ENCODE results near the gene HMCES.

HMCES gene

DNA sequence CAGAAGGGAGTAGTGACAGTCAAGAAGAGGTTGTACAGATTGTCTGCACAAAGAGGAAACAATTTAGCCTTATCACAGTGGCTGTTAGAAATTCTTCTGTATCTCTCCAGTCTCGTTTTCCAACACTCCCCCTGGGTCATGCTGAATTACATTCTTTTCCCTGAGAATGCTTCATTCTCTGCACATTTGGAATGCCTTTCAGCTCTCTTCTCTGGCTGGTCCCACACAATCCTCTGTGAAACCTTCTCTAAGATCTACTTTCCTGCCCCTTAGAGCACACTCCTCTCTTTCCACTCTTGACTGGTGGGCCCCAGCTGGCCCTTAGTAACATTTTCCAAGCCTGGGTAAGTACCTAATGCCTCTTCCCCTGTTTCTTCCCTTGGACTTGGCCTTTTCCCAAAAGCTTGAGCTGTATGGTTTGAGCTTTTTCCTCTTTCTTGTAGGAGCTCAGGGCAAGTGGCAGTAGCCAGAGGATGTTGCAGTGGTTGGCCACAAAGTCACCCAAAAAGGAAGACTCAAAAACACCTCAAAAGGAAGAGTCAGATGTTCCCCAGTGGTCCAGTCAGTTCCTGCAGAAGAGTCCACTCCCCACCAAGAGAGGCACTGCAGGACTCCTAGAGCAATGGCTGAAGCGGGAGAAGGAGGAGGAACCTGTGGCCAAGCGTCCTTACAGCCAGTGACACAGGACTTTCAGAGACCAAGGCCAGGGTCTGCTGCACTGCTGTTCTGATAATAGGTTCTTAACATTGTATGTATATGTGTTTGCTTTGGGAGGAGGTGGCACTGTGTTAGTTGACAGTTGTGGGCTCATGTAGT, 25.7 kb downstream of the HMCES start:
- Histone ChIP-seq H2AFZ (ENCODE audit: low read depth, low read length) (no peak overlapping the region), H3K4me1 (ENCODE audit: insufficient read depth, low read length) (no peaks in the 10 kb centered on the region), H3K27ac (ENCODE audit: low read length) (no peak overlapping the region), H3K9me3 (ENCODE audit: insufficient read depth, low read length, severe bottlenecking) (no peaks in the 10 kb centered on the region), H3K4me2 (ENCODE audit: insufficient read depth, low read length) (no peak overlapping the region), H3K36me3 (ENCODE audit: insufficient read depth, low read length) (peaks cover 62% of the 10 kb centered on the region), H3K9ac (ENCODE audit: low read depth, low read length) (no peak overlapping the region), H4K20me1 (ENCODE audit: insufficient read depth, low read length) (no peaks in the 10 kb centered on the region), H3K27me3 (ENCODE audit: insufficient read depth, low read length, poor library complexity) (no peaks in the 10 kb centered on the region), H3K4me3 (ENCODE audit: low read depth in 1 of 2, low read length in 2 of 2) (no peak overlapping the region), H3K79me2 (ENCODE audit: insufficient read depth, low read length) (no peaks in the 10 kb centered on the region)
- DNase-seq: no peak
- ATAC-seq (ENCODE audit: insufficient read depth, low read depth): no peak
- TF ChIP-seq EZH2 (IDR thresholded peaks at IDR 0.05; ENCODE audit: borderline replicate concordance, low read depth, low read length, severe bottlenecking): no peak
- TF ChIP-seq, protein P1, sequence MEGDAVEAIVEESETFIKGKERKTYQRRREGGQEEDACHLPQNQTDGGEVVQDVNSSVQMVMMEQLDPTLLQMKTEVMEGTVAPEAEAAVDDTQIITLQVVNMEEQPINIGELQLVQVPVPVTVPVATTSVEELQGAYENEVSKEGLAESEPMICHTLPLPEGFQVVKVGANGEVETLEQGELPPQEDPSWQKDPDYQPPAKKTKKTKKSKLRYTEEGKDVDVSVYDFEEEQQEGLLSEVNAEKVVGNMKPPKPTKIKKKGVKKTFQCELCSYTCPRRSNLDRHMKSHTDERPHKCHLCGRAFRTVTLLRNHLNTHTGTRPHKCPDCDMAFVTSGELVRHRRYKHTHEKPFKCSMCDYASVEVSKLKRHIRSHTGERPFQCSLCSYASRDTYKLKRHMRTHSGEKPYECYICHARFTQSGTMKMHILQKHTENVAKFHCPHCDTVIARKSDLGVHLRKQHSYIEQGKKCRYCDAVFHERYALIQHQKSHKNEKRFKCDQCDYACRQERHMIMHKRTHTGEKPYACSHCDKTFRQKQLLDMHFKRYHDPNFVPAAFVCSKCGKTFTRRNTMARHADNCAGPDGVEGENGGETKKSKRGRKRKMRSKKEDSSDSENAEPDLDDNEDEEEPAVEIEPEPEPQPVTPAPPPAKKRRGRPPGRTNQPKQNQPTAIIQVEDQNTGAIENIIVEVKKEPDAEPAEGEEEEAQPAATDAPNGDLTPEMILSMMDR (IDR thresholded peaks at IDR 0.05; ENCODE audit: borderline replicate concordance, extremely low read depth, low read length, poor library complexity, severe bottlenecking): no peak

DNA sequence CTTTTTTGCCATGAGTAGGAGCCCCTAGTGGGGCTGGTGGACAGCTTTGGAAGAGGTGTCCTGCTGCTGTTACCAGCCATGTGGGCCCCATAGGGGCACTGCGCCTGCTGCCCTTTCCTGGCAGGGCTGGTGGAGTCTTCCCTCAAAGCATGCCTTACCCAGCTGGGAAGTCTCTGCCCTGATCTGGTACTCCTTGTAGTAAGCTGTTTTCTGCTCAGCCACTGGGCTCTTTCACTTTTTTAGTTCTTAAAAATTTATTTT, 26.2 kb downstream of the HMCES start:
- H3K79me2 ChIP-seq (ENCODE audit: insufficient read depth, low read length): no peaks in the 10 kb centered on the region
- DNase-seq: no peak
- no peak overlapping the region for H3K4me3 ChIP-seq (ENCODE audit: low read depth in 1 of 2, low read length in 2 of 2)
- H3K4me2 ChIP-seq (ENCODE audit: insufficient read depth, low read length): no peak overlapping the region
- no peak overlapping the region for H3K27ac ChIP-seq (ENCODE audit: low read length)
- no peak for TF ChIP-seq EZH2 (IDR thresholded peaks at IDR 0.05; ENCODE audit: borderline replicate concordance, low read depth, low read length, severe bottlenecking)
- TF ChIP-seq, protein P1 (IDR thresholded peaks at IDR 0.05; ENCODE audit: borderline replicate concordance, extremely low read depth, low read length, poor library complexity, severe bottlenecking): no peak
- no peaks in the 10 kb centered on the region for H3K27me3 ChIP-seq (ENCODE audit: insufficient read depth, low read length, poor library complexity)
- H3K4me1 ChIP-seq (ENCODE audit: insufficient read depth, low read length): no peaks in the 10 kb centered on the region
- no peak for ATAC-seq (ENCODE audit: insufficient read depth, low read depth)
- peaks cover 57% of the 10 kb centered on the region for H3K36me3 ChIP-seq (ENCODE audit: insufficient read depth, low read length)
- H2AFZ ChIP-seq (ENCODE audit: low read depth, low read length): no peak overlapping the region
- H4K20me1 ChIP-seq (ENCODE audit: insufficient read depth, low read length): no peaks in the 10 kb centered on the region
- no peaks in the 10 kb centered on the region for H3K9me3 ChIP-seq (ENCODE audit: insufficient read depth, low read length, severe bottlenecking)
- no peak overlapping the region for H3K9ac ChIP-seq (ENCODE audit: low read depth, low read length)

DNA sequence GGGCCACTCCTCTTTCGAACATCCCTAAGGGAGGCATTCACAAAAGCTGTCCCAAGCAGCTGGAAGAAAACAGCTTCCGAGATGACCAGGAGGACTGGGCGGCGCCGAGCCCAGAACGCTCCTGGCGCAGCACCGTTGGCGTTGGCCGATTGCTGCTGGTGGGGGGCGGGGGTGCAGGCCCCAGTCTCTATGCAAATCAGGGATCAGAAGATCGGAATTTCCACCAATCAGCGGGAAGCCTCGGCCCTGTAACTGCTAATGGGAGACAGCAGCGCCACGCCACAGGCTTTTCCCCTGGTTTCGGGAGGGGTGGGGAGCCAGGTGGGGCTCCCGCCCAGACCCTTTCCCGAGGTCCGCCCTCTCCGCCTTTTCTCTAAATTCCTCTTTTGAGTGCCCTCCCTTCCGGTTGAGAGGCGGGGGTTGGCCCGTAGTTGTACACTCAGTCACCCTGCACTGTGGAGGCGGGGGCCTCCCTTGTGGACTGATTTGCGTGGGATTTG, 27.0 kb downstream of the HMCES start:
- Histone ChIP-seq H3K4me1 (ENCODE audit: insufficient read depth, low read length) (no peaks in the 10 kb centered on the region), H3K36me3 (ENCODE audit: insufficient read depth, low read length) (peaks cover 52% of the 10 kb centered on the region), H3K27ac (ENCODE audit: low read length) (no peak overlapping the region), H3K9me3 (ENCODE audit: insufficient read depth, low read length, severe bottlenecking) (no peaks in the 10 kb centered on the region), H4K20me1 (ENCODE audit: insufficient read depth, low read length) (no peaks in the 10 kb centered on the region), H3K27me3 (ENCODE audit: insufficient read depth, low read length, poor library complexity) (no peaks in the 10 kb centered on the region), H3K4me2 (ENCODE audit: insufficient read depth, low read length) (no peak overlapping the region), H2AFZ (ENCODE audit: low read depth, low read length) (no peak overlapping the region), H3K9ac (ENCODE audit: low read depth, low read length) (no peak overlapping the region), H3K79me2 (ENCODE audit: insufficient read depth, low read length) (no peaks in the 10 kb centered on the region), H3K4me3 (ENCODE audit: low read depth in 1 of 2, low read length in 2 of 2) (no peak overlapping the region)
- DNase-seq (no peak), ATAC-seq (ENCODE audit: insufficient read depth, low read depth) (no peak)
- no peak for TF ChIP-seq EZH2 (IDR thresholded peaks at IDR 0.05; ENCODE audit: borderline replicate concordance, low read depth, low read length, severe bottlenecking)
- TF ChIP-seq, protein P1 (IDR thresholded peaks at IDR 0.05; ENCODE audit: borderline replicate concordance, extremely low read depth, low read length, poor library complexity, severe bottlenecking): no peak
